AG08395 (cell line): ENCODE data around the gene GRID1.

Experiments used
- DNase-seq: peaks from one replicate; pipeline ENCODE4 v3.0.0; 2012; ENCODE audit warnings: mixed read lengths, low spot score

The GRID1 gene

GRCh38 chr10:86366033-86366901 is at the start of gene GRID1:
Gene GRID1 (minus strand): TSS chr10:86366795.
- peak; percentile 37 for DNase-seq

GRCh38 chr10:86415583-86415982 is 49.0 kb upstream of the GRID1 start:
- no peak for DNase-seq

- DNase-seq = no peak
Measured at GRCh38 chr10:86415116-86415515, 48.5 kb upstream of the GRID1 start.

GRCh38 chr10:86413046-86413728 is 46.6 kb upstream of the GRID1 start:
- peak; percentile 43 for DNase-seq

- no peak for DNase-seq
Measured at GRCh38 chr10:86411852-86412560, 45.4 kb upstream of the GRID1 start.

GRCh38 chr10:86411281-86411841 is 44.8 kb upstream of the GRID1 start:
- peak; percentile 72 for DNase-seq

GRCh38 chr10:86410542-86411124 is 44.0 kb upstream of the GRID1 start:
- DNase-seq = peak; percentile 58

- no peak for DNase-seq
Measured at GRCh38 chr10:86409183-86409582, 42.6 kb upstream of the GRID1 start.

GRCh38 chr10:86403183-86403797 is 36.7 kb upstream of the GRID1 start:
- no peak for DNase-seq

GRCh38 chr10:86402283-86402941 is 35.8 kb upstream of the GRID1 start:
- peak; percentile 45 for DNase-seq

GRCh38 chr10:86401588-86402282 is 35.1 kb upstream of the GRID1 start:
- DNase-seq = peak; percentile 13

GRCh38 chr10:86400705-86401587 is 34.4 kb upstream of the GRID1 start:
- DNase-seq = peak; percentile 56

- DNase-seq = peak; percentile 96
Measured at GRCh38 chr10:86399879-86400704, 33.5 kb upstream of the GRID1 start.

- DNase-seq = no peak
Measured at GRCh38 chr10:86399514-86399878, 32.9 kb upstream of the GRID1 start.

- DNase-seq = no peak
Measured at GRCh38 chr10:86397120-86397519, 30.5 kb upstream of the GRID1 start.

- no peak for DNase-seq
Measured at GRCh38 chr10:86393862-86394455, 27.4 kb upstream of the GRID1 start.

GRCh38 chr10:86393362-86393761 is 26.8 kb upstream of the GRID1 start:
- no peak for DNase-seq

- DNase-seq = no peak
Measured at GRCh38 chr10:86392723-86393094, 26.1 kb upstream of the GRID1 start.
